ENCODE data around the gene TRMT1. TPM values are rescaled to one million over a fixed set of nuclear protein-coding genes. Genes with fewer than 3 reads are reported as not detected.
A peak's percentile ranks its signal among the peaks of the same experiment; 100 is the strongest.

The TRMT1 gene
- total and polyA plus RNA-seq, 2 of the 8 experiments (the other 6 are each of a cell fraction or from before 2014, with no cell fraction given): 77.4 to 99.3 TPM

- H3K9ac ChIP-seq (replicated peaks in 1 of 4; ENCODE audit: extremely low read depth in 1 of 4, low read depth in 3 of 4, low read length in 3 of 4): no peak overlapping the region
- H3K79me2 ChIP-seq (ENCODE audit: control insufficient read depth in 1 of 2, insufficient read depth in 2 of 2, low read length in 2 of 2): no peaks in the 10 kb centered on the region
- no peaks in the 10 kb centered on the region for H3K79me1 ChIP-seq (ENCODE audit: low read depth, low read length)
- H3K23me2 ChIP-seq (ENCODE audit: low read depth, low read length): 0 out of 2 replicates have a peak, but pooled peaks cover 1% of the 10 kb centered on the region
- H3K36me3 ChIP-seq (ENCODE audit: control insufficient read depth in 2 of 4, insufficient read depth in 4 of 4, low read length in 3 of 4): no peaks in the 10 kb centered on the region
- ChIA-PET CTCF (ENCODE audit: partially characterized antibody) (interaction anchor here (0.5 to 48.8 kb wide), 12 partner anchors 9 to 638 kb away, joined by 3 to 1145 read pairs (median 8); no protein-coding TSS in a partner anchor), POLR2A (ENCODE audit: partially characterized antibody) (interaction anchor here (0.6 to 2.0 kb wide), 5 partner anchors 10 to 126 kb away, joined by 3 to 8 read pairs (median 5); partner anchors contain the start of gene GADD45GIP1)
- H2BK15ac ChIP-seq (ENCODE audit: low read length): 0 out of 2 replicates have a peak overlapping the region, but pooled peaks have one; percentile 9
- H3K14ac ChIP-seq (ENCODE audit: insufficient read length): no peak overlapping the region
- DNase-seq (ENCODE audit: low read depth in 1 of 2, low spot score in 2 of 2): no peak
- H2AFZ ChIP-seq (ENCODE audit: low read length): peak overlapping the region; percentile 68; the same call in 1 of the 2 replicates
- H3K18ac ChIP-seq (ENCODE audit: extremely low read depth, low read length): 0 out of 2 replicates have a peak overlapping the region, but pooled peaks have one; percentile 19
- no peaks in the 10 kb centered on the region for H4K20me1 ChIP-seq (replicated peaks in 1 of 2; ENCODE audit: control insufficient read depth in 1 of 2, insufficient read depth in 2 of 2, low read length in 2 of 2)
- H2AK5ac ChIP-seq (ENCODE audit: low read depth, low read length): 0 out of 2 replicates have a peak overlapping the region, but pooled peaks have one; percentile 44
- no peak overlapping the region for H3K4ac ChIP-seq (replicated peaks; ENCODE audit: insufficient read length, low read depth, low read length)
- H3K4me1 ChIP-seq (replicated peaks in 1 of 4; ENCODE audit: control insufficient read depth in 3 of 4, insufficient read depth in 4 of 4, low read length in 3 of 4): peaks cover 11 to 29% (median 19%) of the 10 kb centered on the region in 4 experiments
- no peak overlapping the region for H3K27ac ChIP-seq (ENCODE audit: low read depth, low read length)
- peaks cover 0 to 16% (median 8%) of the 10 kb centered on the region in 4 experiments; a peak in 3 of 7 replicates for H3K27me3 ChIP-seq (replicated peaks in 1 of 4; ENCODE audit: control insufficient read depth in 3 of 4, extremely low read depth in 1 of 4, insufficient read depth in 3 of 4, low read length in 3 of 4)
- H4K8ac ChIP-seq (ENCODE audit: extremely low read depth, insufficient read depth, low read length): no peak overlapping the region
- no peak overlapping the region for H2BK120ac ChIP-seq (replicated peaks; ENCODE audit: low read depth, low read length)
- 56% methylated on average over 14 of the region's 14 CpGs; no CpG with 5 or more reads in 1 of the 2 experiments for WGBS, 2 experiments (ENCODE audit: extremely low coverage in 1 of 2, insufficient coverage in 1 of 2, insufficient read length in 1 of 2, insufficient replicate concordance in 2 of 2, low coverage in 1 of 2, low lambda C conversion rate in 2 of 2, missing lambda C conversion rate in 1 of 2)
- H2BK12ac ChIP-seq (ENCODE audit: low read depth, low read length): 0 out of 2 replicates have a peak overlapping the region, but pooled peaks have one; percentile 62
- H4K5ac ChIP-seq (ENCODE audit: insufficient read length, low read depth, low read length): no peak overlapping the region
- no peak overlapping the region for H2BK20ac ChIP-seq (ENCODE audit: low read length)
- H3K4me3 ChIP-seq (ENCODE audit: extremely low read depth in 1 of 4, insufficient read depth in 2 of 4, low read depth in 3 of 4, low read length in 4 of 4): no peak overlapping the region
- H3K23ac ChIP-seq (ENCODE audit: insufficient read length): no peak overlapping the region
- H4K91ac ChIP-seq (replicated peaks; ENCODE audit: insufficient read length, low read length): no peak overlapping the region
- peak; percentile 58 for FAIRE-seq
- H3K9me3 ChIP-seq (ENCODE audit: insufficient read depth in 2 of 2, low read depth in 1 of 2, low read length in 1 of 2): no peaks in the 10 kb centered on the region
- H3K56ac ChIP-seq (replicated peaks; ENCODE audit: insufficient read length, low read depth, low read length): no peak overlapping the region
- H3K4me2 ChIP-seq (ENCODE audit: insufficient read depth in 1 of 2, low read depth in 2 of 2, low read length in 2 of 2): peak overlapping the region; percentile 5 to 27; a peak in 3 of 4 replicates
- peak overlapping the region; percentile 68 for H2BK5ac ChIP-seq (ENCODE audit: low read depth, low read length)
- TF ChIP-seq RAD21 (IDR thresholded peaks at IDR 0.05 in 1 of 2, conservative IDR thresholded peaks at IDR 0.05 in 1 of 2; ENCODE audit: low read depth in 2 of 2, low read length in 2 of 2) (peak; percentile 48 to 54), HDAC6 (IDR thresholded peaks at IDR 0.05; ENCODE audit: low read depth, low read length) (no peak), BCL11A (IDR thresholded peaks at IDR 0.05; ENCODE audit: low read depth in 2 of 2, low read length in 2 of 2) (no peak), POLR2A (IDR thresholded peaks at IDR 0.05; ENCODE audit: control extremely low read depth in 1 of 2, low read depth in 2 of 2, low read length in 2 of 2) (no peak), TAF7 (optimal IDR thresholded peaks at IDR 0.05; ENCODE audit: borderline replicate concordance, low read depth, low read length) (no peak), SIX5 (IDR thresholded peaks at IDR 0.05; ENCODE audit: low read depth, low read length) (no peak), CEBPB (IDR thresholded peaks at IDR 0.05; ENCODE audit: low read depth, low read length) (peak; percentile 65), RBBP5 (IDR thresholded peaks at IDR 0.05; ENCODE audit: borderline replicate concordance, low read depth, low read length) (no peak), ATF3 (IDR thresholded peaks at IDR 0.05; ENCODE audit: insufficient read depth, low read depth, low read length) (no peak), SP2 (IDR thresholded peaks at IDR 0.05; ENCODE audit: low read length) (no peak)
Observed at GRCh38 chr19:13082192-13083007, 34.1 kb downstream of the TRMT1 start.

Measured in H1 (cell line).